OCI-LY7 (cell line): Measurements from ENCODE around the gene PRR33. TPM values are rescaled to one million over a fixed set of nuclear protein-coding genes. Genes with fewer than 3 reads are reported as not detected.

Experiments
- BruUV-seq: library from RNA; stranded (reverse); fragments of 400-500 nt; replicated peaks from 2 replicates; lab custom pipeline; 2021; lab: Mats Ljungman, UMichigan
- CTCF ChIA-PET: fragments of 300-600 bp; sonication (Branson Sonifier 250); formaldehyde crosslinking; loops from one replicate; lab custom pipeline; 2022; ENCODE audit warnings: antibody characterized with exemption; ENCODE audit not compliant: unreplicated experiment; lab: Charles Lee
- POLR2A ChIA-PET: fragments of 300-600 bp; sonication (Branson Sonifier 250); formaldehyde crosslinking; loops from one replicate; lab custom pipeline; 2022; ENCODE audit warnings: antibody characterized with exemption; lab: Charles Lee
- DNase-seq: peaks from one replicate; pipeline ENCODE4 v3.0.0-alpha.2; 2015; ENCODE audit warnings: low spot score
- H2AFZ ChIP-seq: fragments of 200-600 bp; sonication (generic), shearing (Covaris generic); 2 replicates; pipeline ENCODE4 v1.6.1; 2014; ENCODE audit warnings: mild to moderate bottlenecking, antibody characterized with exemption, low read length, moderate library complexity
- H3K27ac ChIP-seq: fragments of 200-600 bp; sonication (generic); 2 replicates; pipeline ENCODE4 v1.5.1; 2014; ENCODE audit warnings: mixed run types, low read depth, mild to moderate bottlenecking, moderate library complexity, low read length, inconsistent platforms; ENCODE audit not compliant: poor library complexity, severe bottlenecking
- H3K36me3 ChIP-seq: fragments of 200-600 bp; sonication (generic); 2 replicates; pipeline ENCODE4 v1.6.1; 2014; ENCODE audit warnings: mild to moderate bottlenecking, antibody characterized with exemption, low read length, moderate library complexity, mixed read lengths; ENCODE audit not compliant: insufficient read depth
- H3K4me1 ChIP-seq: fragments of 200-600 bp; sonication (generic); 2 replicates; pipeline ENCODE4 v1.5.1; 2014; ENCODE audit warnings: mild to moderate bottlenecking, low read length; ENCODE audit not compliant: insufficient read depth, poor library complexity, severe bottlenecking
- H3K4me2 ChIP-seq: fragments of 200-600 bp; sonication (generic); 2 replicates; pipeline ENCODE4 v1.6.1; 2014; ENCODE audit warnings: mild to moderate bottlenecking, low read length
- H3K4me3 ChIP-seq: fragments of 200-600 bp; sonication (generic); 2 replicates; pipeline ENCODE4 v1.5.1; 2014; ENCODE audit warnings: mild to moderate bottlenecking, low read depth, low read length; ENCODE audit not compliant: poor library complexity, severe bottlenecking
- H3K79me2 ChIP-seq: fragments of 200-600 bp; sonication (generic); 2 replicates; pipeline ENCODE4 v1.6.1; 2016; ENCODE audit warnings: low read depth, mild to moderate bottlenecking, low read length, moderate library complexity, mixed read lengths; ENCODE audit not compliant: insufficient read depth
- H3K9me2 ChIP-seq: fragments of 200-600 bp; sonication (generic); 2 replicates; pipeline ENCODE4 v1.6.1; 2016; ENCODE audit warnings: mild to moderate bottlenecking, low read length, mixed read lengths; ENCODE audit not compliant: insufficient read depth
- H3K9me3 ChIP-seq: fragments of 200-600 bp; sonication (generic); 2 replicates; pipeline ENCODE4 v1.6.1; 2014; ENCODE audit warnings: mild to moderate bottlenecking, mixed run types, low read length, mixed read lengths
- H4K20me1 ChIP-seq: fragments of 200-600 bp; sonication (generic); 2 replicates; pipeline ENCODE4 v1.6.1; 2014; ENCODE audit warnings: mild to moderate bottlenecking, antibody characterized with exemption, low read length, moderate library complexity, mixed read lengths; ENCODE audit not compliant: insufficient read depth
- CTCF ChIP-seq: fragments of 200-600 bp; sonication (generic); conservative IDR thresholded peaks from 2 replicates; pipeline ENCODE4 v1.5.1; 2014; ENCODE audit warnings: mild to moderate bottlenecking, antibody characterized with exemption, low read length, moderate library complexity, mixed read lengths
- EZH2phosphoT487 ChIP-seq: fragments of 200-600 bp; sonication (generic); IDR thresholded peaks from 2 replicates; pipeline ENCODE4 v1.6.1; 2018; ENCODE audit warnings: low read depth, borderline replicate concordance, mild to moderate bottlenecking, mixed run types, antibody characterized with exemption, low read length, moderate library complexity, mixed read lengths
- intact Hi-C: fragments of 100-400 bp; cut with micrococcal nuclease; formaldehyde crosslinking; loops from one replicate; pipeline ENCODE4 v1.10.0; 2022; ENCODE audit not compliant: unreplicated experiment
- total RNA-seq, 2 experiments: library from RNA; depleted of rRNA in 1 of 2; stranded (reverse); fragments of >200 nt in 1 of 2; shearing (Covaris generic) in 1 of 2; gene quantifications; 2 replicates each; pipeline ENCODE4 v1.2.3, GENCODE V29; 2014 to 2022

Gene PRR33
- total RNA-seq, 2 experiments from 2014 or later: not detected

- Histone ChIP-seq H3K27ac (no peak overlapping the region), H3K79me2 (no peaks in the 10 kb centered on the region), H3K36me3 (no peaks in the 10 kb centered on the region), H3K4me1 (peaks cover 37% of the 10 kb centered on the region), H4K20me1 (no peaks in the 10 kb centered on the region), H3K4me2 (no peak overlapping the region), H3K9me2 (no peaks in the 10 kb centered on the region), H3K9me3 (no peaks in the 10 kb centered on the region), H3K4me3 (no peak overlapping the region), H2AFZ (no peak overlapping the region)
- intact Hi-C loops: no loop called here
- ChIA-PET CTCF (no interaction called here), POLR2A (interaction anchor here (0.6 kb wide), 1 partner anchor 16 kb away, joined by 4 read pairs; no protein-coding TSS in a partner anchor)
- no peak for DNase-seq
- no peak for TF ChIP-seq EZH2phosphoT487
- no peak for TF ChIP-seq CTCF
- BruUV-seq: no TSS peak
Measured at GRCh38 chr11:1846453-1846932, 45.2 kb downstream of the PRR33 start.

- intact Hi-C loops: no loop called here
- Histone ChIP-seq H3K79me2 (no peaks in the 10 kb centered on the region), H3K4me1 (peaks cover 33% of the 10 kb centered on the region), H3K27ac (no peak overlapping the region), H3K9me3 (no peaks in the 10 kb centered on the region), H3K36me3 (no peaks in the 10 kb centered on the region), H3K4me3 (no peak overlapping the region), H2AFZ (no peak overlapping the region), H3K4me2 (no peak overlapping the region), H4K20me1 (no peaks in the 10 kb centered on the region), H3K9me2 (no peaks in the 10 kb centered on the region)
- TF ChIP-seq CTCF (no peak), EZH2phosphoT487 (no peak)
- no TSS peak for BruUV-seq
- ChIA-PET POLR2A (no interaction called here), CTCF (no interaction called here)
- DNase-seq: no peak
Measured at GRCh38 chr11:1845561-1846452, 45.9 kb downstream of the PRR33 start.

GRCh38 chr11:1845095-1845429, 46.6 kb downstream of the PRR33 start:
- H3K9me2 ChIP-seq: no peaks in the 10 kb centered on the region
- BruUV-seq: no TSS peak
- no peaks in the 10 kb centered on the region for H3K9me3 ChIP-seq
- H3K4me1 ChIP-seq: peaks cover 33% of the 10 kb centered on the region
- H2AFZ ChIP-seq: no peak overlapping the region
- no peak overlapping the region for H3K4me3 ChIP-seq
- POLR2A ChIA-PET: no interaction called here
- CTCF ChIA-PET: no interaction called here
- no peak for DNase-seq
- intact Hi-C loops: no loop called here
- no peak overlapping the region for H3K27ac ChIP-seq
- H3K79me2 ChIP-seq: no peaks in the 10 kb centered on the region
- no peak for TF ChIP-seq EZH2phosphoT487
- no peak for TF ChIP-seq CTCF
- no peaks in the 10 kb centered on the region for H3K36me3 ChIP-seq
- no peaks in the 10 kb centered on the region for H4K20me1 ChIP-seq
- no peak overlapping the region for H3K4me2 ChIP-seq
